ENCODE results near the gene SMAD7. TPM values are rescaled to one million over a fixed set of nuclear protein-coding genes. Genes with fewer than 3 reads are reported as not detected.

SMAD7 gene
- total and polyA plus RNA-seq, 9 donors, result 10.7 to 36.5 (median 13.7) TPM

DNA sequence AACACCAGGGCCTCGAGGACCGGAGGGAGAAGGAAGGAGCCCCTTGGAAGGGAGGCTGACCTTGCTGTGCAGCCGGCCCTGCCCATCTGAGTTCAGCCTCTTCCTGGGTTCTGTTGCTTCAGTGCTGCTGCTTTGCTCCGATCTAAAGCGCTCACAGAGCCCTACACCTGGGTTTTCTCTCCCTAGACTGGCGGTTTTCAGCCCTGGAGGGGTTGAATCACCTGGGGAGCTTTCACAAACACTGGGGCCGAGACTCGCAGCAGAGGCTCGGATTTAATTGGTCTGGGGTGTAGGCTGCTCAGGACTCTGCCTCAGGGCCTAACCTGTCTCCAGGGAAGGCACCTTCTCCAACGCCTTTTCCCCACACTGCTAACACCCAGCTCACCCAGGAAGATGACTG, 40.9 kb upstream of the SMAD7 start:
- Histone ChIP-seq H3K36me3 (no peaks in the 10 kb centered on the region), H3K4me1 (ENCODE audit: insufficient read depth) (peaks cover 16% of the 10 kb centered on the region), H3K9me3 (no peaks in the 10 kb centered on the region), H3K27me3 (no peaks in the 10 kb centered on the region), H3K27ac (no peak overlapping the region), H3K4me3 (no peak overlapping the region)
- intact Hi-C loops (cut with DNase I), result no loop called here
- DNase-seq, result peak in 1 of 5 donors; percentile 8
- 93 to 97% (median 96%) methylated on average over 10 of the region's 10 CpGs for WGBS, 3 donors
- TF ChIP-seq CTCF (IDR thresholded peaks at IDR 0.05), result no peak
- TF ChIP-seq EP300 (IDR thresholded peaks at IDR 0.05), result no peak
- no peak for TF ChIP-seq POLR2A (IDR thresholded peaks at IDR 0.05)

DNA sequence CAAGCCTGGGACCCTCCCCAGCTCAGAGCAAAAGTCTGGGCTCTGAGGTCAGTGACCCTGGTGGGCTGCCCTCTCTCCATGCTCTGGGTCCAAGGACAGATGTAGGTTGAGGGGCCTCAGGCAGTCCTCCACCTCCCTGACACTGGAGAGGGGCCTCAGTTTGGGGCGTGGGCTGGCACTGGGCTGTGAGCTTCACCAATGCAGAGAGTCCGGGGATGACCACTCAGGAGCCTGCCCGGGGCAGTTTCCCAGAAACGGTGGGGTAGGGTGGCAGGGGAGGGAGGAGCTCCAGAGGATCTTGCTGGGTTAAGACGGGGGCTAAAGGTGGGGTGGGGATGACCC, 40.5 kb upstream of the SMAD7 start:
- H3K27ac ChIP-seq, result no peak overlapping the region
- intact Hi-C loops (cut with DNase I), result no loop called here
- H3K36me3 ChIP-seq, result no peaks in the 10 kb centered on the region
- H3K4me3 ChIP-seq, result no peak overlapping the region
- WGBS, 3 donors, result 77 to 89% (median 80%) methylated on average over 5 of the region's 5 CpGs
- no peak for TF ChIP-seq POLR2A (IDR thresholded peaks at IDR 0.05)
- no peaks in the 10 kb centered on the region for H3K9me3 ChIP-seq
- H3K27me3 ChIP-seq, result no peaks in the 10 kb centered on the region
- no peak for DNase-seq
- peaks cover 16% of the 10 kb centered on the region for H3K4me1 ChIP-seq (ENCODE audit: insufficient read depth)

DNA sequence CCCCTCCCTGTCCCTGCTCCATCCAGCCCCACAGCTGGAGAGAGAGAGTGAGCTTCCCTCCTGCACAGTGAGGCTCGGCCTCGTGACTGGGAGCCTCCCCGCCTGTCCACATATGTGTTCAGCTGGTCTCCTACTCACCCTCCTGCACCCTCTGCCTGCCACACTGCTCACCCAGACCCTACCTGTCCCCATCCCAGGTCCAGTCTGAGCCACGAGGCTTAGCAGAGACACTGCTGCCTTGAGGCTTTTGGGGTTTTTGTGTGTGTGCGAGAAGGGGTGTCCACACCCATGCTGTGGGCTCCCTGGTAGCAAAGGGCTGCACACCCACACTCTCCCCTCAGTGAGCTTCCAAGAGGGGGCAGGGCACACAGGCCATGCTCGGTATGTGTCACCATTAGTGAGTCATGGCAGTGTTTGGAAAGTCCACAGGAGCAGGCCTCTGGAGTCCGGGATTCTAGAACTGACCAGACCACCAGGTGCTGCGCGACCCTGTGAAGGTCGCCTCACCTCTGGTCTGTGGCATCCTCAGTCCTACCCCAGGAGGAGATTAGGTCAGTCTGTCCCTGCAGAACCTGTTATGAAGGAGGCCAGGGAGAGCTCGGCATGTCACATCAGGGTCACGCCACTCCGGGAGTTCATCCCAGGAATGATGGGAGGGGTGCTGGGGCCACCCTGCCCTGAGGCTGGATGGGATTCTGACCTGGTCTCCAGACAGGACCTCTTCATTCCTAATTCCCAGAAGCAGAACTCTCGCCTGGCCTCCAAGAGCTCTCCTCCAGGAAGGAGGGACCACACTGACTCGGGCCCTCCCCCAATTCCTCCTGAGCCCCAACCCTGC, 39.9 kb upstream of the SMAD7 start:
- Histone ChIP-seq H3K36me3 (no peaks in the 10 kb centered on the region), H3K27ac (no peak overlapping the region), H3K4me1 (ENCODE audit: insufficient read depth) (peaks cover 16% of the 10 kb centered on the region), H3K27me3 (no peaks in the 10 kb centered on the region), H3K9me3 (no peaks in the 10 kb centered on the region), H3K4me3 (no peak overlapping the region)
- TF ChIP-seq EP300 (IDR thresholded peaks at IDR 0.05) (no peak), POLR2A (IDR thresholded peaks at IDR 0.05) (no peak), CTCF (IDR thresholded peaks at IDR 0.05) (no peak)
- peak in 1 of 5 donors; percentile 33 for DNase-seq
- 79 to 91% (median 83%) methylated on average over 15 of the region's 15 CpGs for WGBS, 3 donors
- intact Hi-C loops (cut with DNase I), result no loop called here

DNA sequence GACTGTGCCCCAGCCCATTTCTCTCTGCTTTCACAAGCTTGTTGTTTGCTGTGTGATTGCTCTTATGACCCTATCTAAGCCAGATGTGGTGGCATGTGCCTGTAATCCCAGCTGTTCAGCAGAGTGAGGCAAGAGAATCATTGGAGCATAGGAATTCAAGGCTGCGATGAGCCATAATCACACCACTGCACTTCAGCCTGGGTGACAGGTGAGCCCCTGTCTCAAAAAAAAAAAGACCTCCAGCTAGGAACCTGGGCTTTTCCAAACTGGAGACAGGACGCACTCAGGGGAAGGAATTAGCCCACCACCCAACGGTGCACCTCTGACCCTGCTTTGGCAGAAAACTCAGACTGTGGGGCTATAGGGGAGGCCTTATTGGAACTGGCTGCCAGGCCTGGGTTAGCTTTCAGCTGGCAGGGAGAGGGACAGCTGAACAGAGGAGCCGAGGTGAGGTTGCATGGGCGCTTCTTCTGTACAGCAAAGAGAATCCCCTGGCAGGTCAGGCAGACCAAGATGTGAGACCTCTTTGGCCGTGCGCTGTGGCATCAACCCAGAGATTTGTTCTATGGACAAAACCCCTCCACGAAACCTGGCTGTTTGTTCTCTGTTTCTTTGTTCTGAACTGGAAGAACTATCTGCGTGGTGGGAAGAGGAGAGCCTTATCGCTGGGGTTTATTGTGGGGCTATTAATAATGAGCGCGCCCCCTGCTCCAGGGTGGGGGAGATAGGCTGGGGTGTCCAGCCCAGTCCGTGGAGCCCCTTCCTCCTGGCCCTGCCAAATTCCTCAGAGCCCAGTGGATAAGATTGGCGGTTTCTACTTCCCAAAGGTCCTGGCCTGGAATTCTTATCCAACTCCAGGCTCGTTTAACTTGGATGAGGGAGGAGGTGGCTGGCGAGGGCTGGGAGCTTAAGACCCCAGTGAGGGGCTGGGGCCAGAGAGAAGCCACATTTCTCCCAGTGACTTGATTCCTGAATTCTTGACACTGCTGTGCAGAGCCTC, 38.8 kb upstream of the SMAD7 start:
- no peaks in the 10 kb centered on the region for H3K36me3 ChIP-seq
- no peak overlapping the region for H3K4me3 ChIP-seq
- no peaks in the 10 kb centered on the region for H3K27me3 ChIP-seq
- no peaks in the 10 kb centered on the region for H3K9me3 ChIP-seq
- peaks cover 13% of the 10 kb centered on the region for H3K4me1 ChIP-seq (ENCODE audit: insufficient read depth)
- DNase-seq, result peak in 1 of 5 donors; percentile 19
- TF ChIP-seq POLR2A (IDR thresholded peaks at IDR 0.05) (no peak), CTCF (IDR thresholded peaks at IDR 0.05) (no peak)
- intact Hi-C loops (cut with DNase I), result no loop called here
- no peak overlapping the region for H3K27ac ChIP-seq
- 39 to 55% (median 45%) methylated on average over 16 of the region's 16 CpGs for WGBS, 3 donors

Data from ovary (tissue), 9 donors.